SK-N-SH treated with all-trans-retinoic acid at 6 μM for 48 hours (cell line): ENCODE results near the gene BFSP2.

Experiments
- ARNTL ChIP-seq: fragments of 450-650 bp; formaldehyde crosslinking; IDR thresholded peaks from 2 replicates; pipeline ENCODE4 v1.5.0; 2020; ENCODE audit warnings: low read depth, mild to moderate bottlenecking, moderate library complexity, borderline replicate concordance
- BACH2 ChIP-seq: fragments of 250-450 bp; sonication (Bioruptor Pico); IDR thresholded peaks from 2 replicates; pipeline ENCODE4 v1.9.0; 2021; ENCODE audit warnings: mild to moderate bottlenecking, borderline replicate concordance
- CREB5 ChIP-seq: fragments of 250-450 bp; sonication (Bioruptor Pico); IDR thresholded peaks from 2 replicates; pipeline ENCODE4 v1.5.1; 2020; ENCODE audit warnings: low read depth, mild to moderate bottlenecking, moderate library complexity
- ZC3H10 ChIP-seq: fragments of 250-450 bp; sonication (Bioruptor Pico); IDR thresholded peaks from 2 replicates; pipeline ENCODE4 v1.5.1; 2021; ENCODE audit warnings: mild to moderate bottlenecking, moderate library complexity

GRCh38 chr3:133490468-133491351, 90.9 kb downstream of the BFSP2 start:
- no peak for TF ChIP-seq ARNTL (CRISPR knock-in tag)
- no peak for TF ChIP-seq BACH2 (CRISPR knock-in tag)
- TF ChIP-seq CREB5, result no peak
- TF ChIP-seq ZC3H10 (CRISPR knock-in tag), result no peak
